GM21529 (cell line): ENCODE measurements around the gene CCDC59.

Experiments used
- ATAC-seq: cut with Tn5 transposase; IDR thresholded peaks from one replicate; pipeline ENCODE4 v1.9.1; 2021; ENCODE audit not compliant: unreplicated experiment

The CCDC59 gene

GRCh38 chr12:82319276-82319675 lies 38.9 kb downstream of the CCDC59 start:
- ATAC-seq: no peak

GRCh38 chr12:82314406-82314892 lies 43.7 kb downstream of the CCDC59 start:
- no peak for ATAC-seq
